ENCODE results near the gene NCK2.

GRCh38 chr2:105861200-105861599 is 116.5 kb downstream of the NCK2 start:
- no peak for TF ChIP-seq CTCF (IDR thresholded peaks at IDR 0.05; ENCODE audit: low read depth, low read length, poor library complexity, severe bottlenecking)
- TF ChIP-seq EZH2phosphoT487 (IDR thresholded peaks at IDR 0.05; ENCODE audit: borderline replicate concordance, low read length), result no peak

Data from DOHH2 (cell line).